NCI-H2171 treated with DMSO at 0.1 percent for 48 hours (cell line): ENCODE results near the gene PIGP.
A peak's percentile ranks its signal among the peaks of the same experiment; 100 is the strongest.
"Not testable (repeated sequence)": the region's sequence is repeated elsewhere in the genome, so short reads cannot be mapped to it uniquely, and the experiment has no call there.

Experiments
- DNase-seq: peaks from one replicate; lab custom pipeline; 2025; lab: John Stamatoyannopoulos, UW

PIGP gene

DNA sequence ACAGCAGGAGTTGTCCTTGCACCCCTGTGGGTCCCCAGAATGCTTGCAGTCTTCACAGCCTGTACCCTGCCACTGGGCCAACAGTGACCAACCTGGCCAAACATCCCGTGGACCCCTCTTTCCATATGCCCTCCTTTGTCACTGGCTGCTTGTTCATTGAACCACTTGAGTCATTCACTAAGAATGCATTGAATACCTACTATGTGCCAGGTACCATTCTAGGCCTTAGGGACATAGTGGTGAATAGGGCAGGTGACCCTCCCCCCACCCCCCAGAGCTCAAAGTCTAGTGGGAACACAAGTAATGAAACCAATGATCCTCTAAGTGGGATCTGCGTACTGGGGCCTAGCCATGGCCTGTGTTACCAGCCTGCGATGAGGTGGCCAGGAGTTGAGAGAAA lies 28.2 kb downstream of the PIGP start:
- no peak for DNase-seq

DNA sequence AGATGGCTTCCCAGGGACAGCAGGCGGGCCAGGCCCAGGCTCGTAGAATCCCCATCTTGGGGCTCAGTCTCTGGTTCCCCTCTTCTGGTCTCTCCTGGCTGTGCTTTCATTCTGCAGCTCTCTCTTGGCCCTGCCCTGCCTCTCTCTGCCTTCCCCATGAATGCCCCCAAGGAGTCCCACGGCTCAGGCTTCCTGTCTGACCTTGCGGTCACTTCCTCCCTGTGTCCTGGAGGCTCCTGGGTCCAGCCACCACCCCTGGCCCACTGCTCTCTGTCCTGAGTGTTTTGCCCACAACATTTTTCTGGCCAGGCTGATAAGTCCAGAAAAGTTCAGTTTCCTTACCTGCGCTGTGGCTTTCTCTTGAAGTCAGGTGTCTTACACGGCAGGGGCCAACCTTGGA lies 29.1 kb downstream of the PIGP start:
- DNase-seq = no peak

GRCh38 chr21:37041706-37042271 lies 31.1 kb downstream of the PIGP start:
- DNase-seq = peak; percentile 11

DNA sequence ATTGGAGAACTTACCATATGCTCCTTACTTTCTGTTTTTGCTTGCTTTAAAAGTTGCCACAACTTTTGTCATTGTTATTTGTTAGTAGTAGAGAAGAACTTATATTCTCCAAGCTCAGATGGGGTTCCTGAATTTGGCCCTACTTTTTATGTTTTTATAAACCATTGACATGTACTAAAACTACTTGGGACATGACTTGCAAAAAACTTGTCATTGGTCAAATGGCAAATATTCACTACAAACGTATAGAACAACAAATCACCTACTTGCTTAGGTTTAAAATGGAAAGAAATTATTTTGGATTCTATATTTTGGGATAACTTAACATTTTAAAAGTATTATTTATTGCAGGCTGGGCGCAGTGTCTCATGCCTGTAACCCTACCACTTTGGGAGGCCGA lies 32.7 kb downstream of the PIGP start:
- no peak for DNase-seq

DNA sequence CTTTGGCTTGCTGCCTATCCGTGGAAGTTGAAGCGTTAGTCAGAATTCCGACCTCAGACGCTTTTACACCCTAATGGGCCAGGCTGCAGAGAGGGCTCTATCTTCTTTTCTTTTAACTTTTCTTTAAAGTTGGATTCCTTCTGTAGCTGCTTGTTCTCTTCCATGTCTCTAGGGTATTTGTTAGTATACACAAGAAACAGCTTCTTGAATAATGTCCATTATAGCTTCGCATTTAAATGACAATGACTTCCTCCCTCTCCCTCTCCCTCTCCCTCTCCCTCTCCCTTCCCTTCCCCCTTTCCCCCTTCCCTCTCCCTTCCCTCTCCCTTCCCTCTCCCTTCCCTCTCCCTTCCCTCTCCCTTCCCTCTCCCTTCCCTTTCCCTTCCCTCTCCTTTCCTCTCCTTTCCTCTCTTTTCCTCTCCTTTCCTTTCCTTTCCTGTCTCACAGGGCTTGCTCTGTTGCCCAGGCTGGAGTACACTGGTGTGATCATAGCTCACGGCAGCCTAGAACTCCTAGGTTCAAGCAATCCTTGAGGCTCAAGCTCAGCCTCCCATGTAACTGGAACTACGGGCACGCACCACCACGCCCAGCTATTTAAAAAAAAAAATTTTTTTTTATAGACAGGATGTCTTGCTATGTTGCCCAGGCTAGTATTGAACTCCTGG lies 33.3 kb downstream of the PIGP start:
- no peak for DNase-seq

DNA sequence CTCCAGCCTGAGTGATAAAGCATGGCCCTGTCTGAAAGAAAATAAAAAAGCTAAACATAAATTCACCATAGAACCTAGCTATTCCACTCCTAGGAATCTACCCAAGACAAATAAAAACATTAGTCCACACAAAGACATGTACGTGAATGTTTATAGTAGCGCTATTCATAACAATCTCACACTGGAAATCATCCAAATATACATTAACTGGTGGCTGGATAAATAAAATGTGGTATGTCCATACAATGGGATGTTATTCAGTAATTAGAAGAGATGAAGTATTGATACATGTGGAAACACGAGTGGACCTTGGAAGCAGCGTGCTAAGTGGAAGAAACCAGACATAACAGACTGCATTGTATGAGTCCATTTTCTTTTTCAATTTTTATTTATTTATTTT lies 36.7 kb downstream of the PIGP start:
- no peak for DNase-seq

DNA sequence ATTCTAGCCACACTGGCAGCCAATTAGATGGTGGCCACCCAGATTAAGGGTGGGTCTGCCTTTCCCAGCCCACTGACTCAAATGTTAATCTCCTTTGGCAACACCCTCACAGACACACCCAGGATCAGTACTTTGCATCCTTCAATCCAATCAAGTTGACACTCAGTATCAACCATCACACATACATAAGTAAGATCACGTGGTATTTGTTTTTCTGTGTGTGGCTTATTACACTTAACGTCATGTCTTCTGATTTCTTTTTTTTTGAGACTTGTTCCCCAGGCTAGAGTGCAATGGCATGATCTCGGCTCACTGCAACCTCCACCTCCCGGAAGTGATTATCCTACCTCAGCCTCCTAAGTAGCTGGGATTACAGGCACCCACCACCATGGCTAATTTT lies 38.5 kb downstream of the PIGP start:
- not testable (repeated sequence) for DNase-seq

DNA sequence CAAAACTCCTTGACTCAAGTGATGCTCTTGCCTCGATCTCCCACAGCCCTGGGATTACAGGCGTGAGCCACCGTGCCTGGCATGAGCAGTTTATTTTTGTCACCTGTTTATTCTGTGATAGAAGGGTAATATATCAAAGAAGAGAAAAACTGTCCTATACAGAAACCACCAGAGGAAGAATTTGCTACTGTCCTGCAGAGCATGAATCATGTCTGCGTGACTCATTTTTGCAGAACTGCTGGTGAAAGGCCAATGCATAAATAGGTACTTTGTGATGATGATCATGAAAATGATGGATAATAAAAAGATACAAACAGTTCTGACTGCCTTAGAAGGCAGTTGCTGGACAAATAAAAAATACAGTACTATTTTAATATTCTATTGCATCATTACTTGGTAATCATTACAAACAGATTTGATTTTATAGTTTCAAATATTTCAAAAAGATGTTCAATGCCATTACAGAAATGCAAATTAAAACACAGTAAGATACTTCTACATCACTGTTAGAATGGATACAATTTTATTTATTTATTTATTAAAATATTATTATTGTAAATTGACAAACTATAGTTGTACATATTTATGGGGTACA lies 39.9 kb downstream of the PIGP start:
- no peak for DNase-seq

GRCh38 chr21:37032293-37032692 lies 40.6 kb downstream of the PIGP start:
- no peak for DNase-seq

DNA sequence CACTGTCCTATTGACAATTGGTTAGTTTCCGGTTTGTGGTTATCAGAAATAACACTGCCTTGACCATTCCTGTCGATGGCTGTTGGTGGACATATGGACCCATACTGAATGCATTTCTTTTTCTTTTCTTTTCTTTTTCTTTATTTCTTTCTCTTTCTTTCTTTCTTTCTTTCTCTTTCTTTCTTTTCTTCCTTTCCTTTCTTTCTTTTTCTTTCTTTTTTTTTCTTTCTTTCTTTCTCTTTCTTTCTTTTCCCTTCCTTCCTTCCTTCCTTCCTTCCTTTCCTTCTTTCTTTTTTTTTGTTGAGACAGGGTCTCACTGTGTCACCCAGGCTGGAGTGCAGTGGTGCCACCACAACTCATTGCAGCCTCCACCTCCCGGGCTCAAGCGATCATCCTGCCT lies 42.0 kb downstream of the PIGP start:
- DNase-seq = no peak

DNA sequence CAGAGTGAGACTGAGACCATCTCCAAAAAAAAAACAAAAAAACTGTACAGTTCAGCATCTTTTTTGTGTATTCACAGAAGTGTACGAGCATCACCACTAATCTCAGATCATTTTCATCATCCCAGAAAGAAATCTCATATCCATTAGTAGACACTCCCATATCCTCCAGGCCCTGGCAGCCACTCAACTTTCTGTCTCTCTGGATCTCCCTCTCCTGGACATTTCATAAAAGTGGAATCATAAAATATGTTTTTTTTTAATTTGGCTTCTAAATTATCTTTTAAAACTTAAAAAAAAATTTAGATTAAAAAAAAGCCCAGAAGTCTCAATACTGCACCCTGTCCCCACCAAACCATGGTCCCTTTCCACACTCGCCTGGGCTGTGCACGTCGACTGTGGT lies 44.3 kb downstream of the PIGP start:
- no peak for DNase-seq

GRCh38 chr21:37026499-37026898 lies 46.4 kb downstream of the PIGP start:
- DNase-seq = no peak

- DNase-seq = no peak
Measured at GRCh38 chr21:37017951-37018679, 54.8 kb downstream of the PIGP start.
